GM18907 (cell line): ENCODE results near the gene CCND1.
"Not testable (repeated sequence)": the region's sequence is repeated elsewhere in the genome, so short reads cannot be mapped to it uniquely, and the experiment has no call there.

Source experiments
- ATAC-seq: cut with Tn5 transposase; IDR thresholded peaks from one replicate; pipeline ENCODE4 v1.9.1; 2021; ENCODE audit warnings: mild to moderate bottlenecking, moderate library complexity; ENCODE audit not compliant: unreplicated experiment

CCND1 gene

GRCh38 chr11:69686452-69686851 is 45.5 kb downstream of the CCND1 start:
- no peak for ATAC-seq

GRCh38 chr11:69686856-69687255 is 45.9 kb downstream of the CCND1 start:
- ATAC-seq = no peak

GRCh38 chr11:69687969-69688771 is 47.2 kb downstream of the CCND1 start:
- ATAC-seq = not testable (repeated sequence)

GRCh38 chr11:69689484-69690319 is 48.7 kb downstream of the CCND1 start:
- ATAC-seq = no peak

GRCh38 chr11:69691463-69691862 is 50.5 kb downstream of the CCND1 start:
- no peak for ATAC-seq

- ATAC-seq = no peak
Measured at GRCh38 chr11:69692422-69692821, 51.5 kb downstream of the CCND1 start.

GRCh38 chr11:69694781-69695180 is 53.8 kb downstream of the CCND1 start:
- no peak for ATAC-seq

- no peak for ATAC-seq
Measured at GRCh38 chr11:69695581-69695980, 54.6 kb downstream of the CCND1 start.

GRCh38 chr11:69695995-69696394 is 55.0 kb downstream of the CCND1 start:
- not testable (repeated sequence) for ATAC-seq

- no peak for ATAC-seq
Measured at GRCh38 chr11:69696749-69697468, 56.0 kb downstream of the CCND1 start.

GRCh38 chr11:69697469-69697843 is 56.5 kb downstream of the CCND1 start:
- ATAC-seq = no peak

GRCh38 chr11:69697861-69698260 is 56.9 kb downstream of the CCND1 start:
- no peak for ATAC-seq

GRCh38 chr11:69698362-69698761 is 57.4 kb downstream of the CCND1 start:
- no peak for ATAC-seq

GRCh38 chr11:69699213-69699612 is 58.3 kb downstream of the CCND1 start:
- ATAC-seq = no peak

- ATAC-seq = no peak
Measured at GRCh38 chr11:69700278-69701140, 59.6 kb downstream of the CCND1 start.

GRCh38 chr11:69702239-69702691 is 61.3 kb downstream of the CCND1 start:
- ATAC-seq = no peak

GRCh38 chr11:69702769-69703452 is 62.0 kb downstream of the CCND1 start:
- no peak for ATAC-seq

GRCh38 chr11:69703453-69703767 is 62.5 kb downstream of the CCND1 start:
- no peak for ATAC-seq
